Rectal smooth muscle tissue (tissue), 1 donor: ENCODE data around the gene INSYN1.

ENCODE experiments used
- H3K27ac ChIP-seq: one replicate; pipeline ENCODE4 v1.7.0; 2013; ENCODE audit warnings: low read depth, low read length, inconsistent platforms
- H3K27me3 ChIP-seq: one replicate; pipeline ENCODE4 v1.7.0; 2013; ENCODE audit warnings: low read length; ENCODE audit not compliant: control insufficient read depth, insufficient read depth
- H3K36me3 ChIP-seq: one replicate; pipeline ENCODE4 v1.7.0; 2013; ENCODE audit warnings: low read length; ENCODE audit not compliant: control insufficient read depth, insufficient read depth
- H3K4me1 ChIP-seq: one replicate; pipeline ENCODE4 v1.7.0; 2013; ENCODE audit warnings: low read length; ENCODE audit not compliant: control insufficient read depth, insufficient read depth
- H3K4me3 ChIP-seq: one replicate; pipeline ENCODE4 v1.7.0; 2013; ENCODE audit warnings: low read length
- H3K9ac ChIP-seq: one replicate; pipeline ENCODE4 v1.7.0; 2013; ENCODE audit warnings: low read length

INSYN1 gene

GRCh38 chr15:73766598-73766997, 13.4 kb upstream of the INSYN1 start:
- no peaks in the 10 kb centered on the region for H3K4me1 ChIP-seq

GRCh38 chr15:73765778-73766177, 12.6 kb upstream of the INSYN1 start:
- H3K9ac ChIP-seq: no peak overlapping the region
- H3K27ac ChIP-seq: no peak overlapping the region
- H3K27me3 ChIP-seq: no peaks in the 10 kb centered on the region
- H3K4me1 ChIP-seq: no peaks in the 10 kb centered on the region
- H3K36me3 ChIP-seq: no peaks in the 10 kb centered on the region
- H3K4me3 ChIP-seq: no peak overlapping the region

More at GRCh38 chr15:73766598-73766997, 13.4 kb upstream of the INSYN1 start:
- H3K4me3 ChIP-seq: no peak overlapping the region
- no peak overlapping the region for H3K27ac ChIP-seq
- no peaks in the 10 kb centered on the region for H3K27me3 ChIP-seq
- H3K36me3 ChIP-seq: no peaks in the 10 kb centered on the region
- no peak overlapping the region for H3K9ac ChIP-seq

DNA sequence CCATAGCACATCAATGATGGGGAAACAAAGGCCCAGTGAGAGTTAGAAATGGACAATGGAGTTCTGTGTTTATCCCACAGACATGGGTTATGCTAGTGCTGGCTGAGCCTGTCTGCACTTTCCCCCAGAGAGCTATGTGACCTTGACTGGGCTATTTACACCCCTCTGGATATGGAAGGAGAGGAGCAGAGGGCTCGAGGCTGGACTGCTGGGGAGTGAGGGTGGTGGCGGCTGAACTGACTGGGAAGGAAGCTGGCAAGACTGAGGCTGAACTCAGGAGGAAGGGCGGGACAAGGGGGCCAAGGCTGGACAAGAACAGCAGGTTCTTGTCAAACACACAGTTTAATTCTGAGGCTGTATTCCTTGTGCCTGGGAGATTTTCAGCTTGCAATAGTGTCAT, 10.8 kb upstream of the INSYN1 start:
- Histone ChIP-seq H3K27ac (no peak overlapping the region), H3K4me3 (no peak overlapping the region), H3K27me3 (no peaks in the 10 kb centered on the region), H3K36me3 (no peaks in the 10 kb centered on the region), H3K4me1 (no peaks in the 10 kb centered on the region), H3K9ac (no peak overlapping the region)

GRCh38 chr15:73760330-73761329, 7.5 kb upstream of the INSYN1 start:
- Histone ChIP-seq H3K27ac (no peak overlapping the region), H3K4me1 (no peaks in the 10 kb centered on the region), H3K36me3 (no peaks in the 10 kb centered on the region), H3K27me3 (no peaks in the 10 kb centered on the region), H3K4me3 (no peak overlapping the region), H3K9ac (no peak overlapping the region)

DNA sequence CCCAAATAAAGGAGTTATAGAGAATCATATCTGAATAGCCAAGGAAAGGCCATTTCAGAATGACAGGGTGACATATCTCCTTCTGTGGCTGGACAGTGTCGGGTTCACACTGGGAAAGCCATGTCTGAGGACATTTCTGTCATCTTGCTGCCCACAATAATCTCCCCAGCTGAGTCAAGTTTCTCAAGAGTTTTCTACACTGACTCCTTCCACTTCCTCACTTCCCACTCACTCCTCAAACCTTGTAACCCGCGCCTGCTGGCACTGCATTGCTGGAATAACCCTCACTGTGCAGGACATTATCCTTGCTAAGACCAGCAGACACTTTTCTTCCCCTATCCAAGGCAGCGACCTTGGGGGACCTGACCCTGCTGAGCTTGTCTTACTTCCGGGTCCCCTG, 5.3 kb upstream of the INSYN1 start:
- H3K36me3 ChIP-seq: no peaks in the 10 kb centered on the region
- no peak overlapping the region for H3K27ac ChIP-seq
- no peaks in the 10 kb centered on the region for H3K27me3 ChIP-seq
- no peak overlapping the region for H3K9ac ChIP-seq
- H3K4me1 ChIP-seq: no peaks in the 10 kb centered on the region
- no peak overlapping the region for H3K4me3 ChIP-seq

DNA sequence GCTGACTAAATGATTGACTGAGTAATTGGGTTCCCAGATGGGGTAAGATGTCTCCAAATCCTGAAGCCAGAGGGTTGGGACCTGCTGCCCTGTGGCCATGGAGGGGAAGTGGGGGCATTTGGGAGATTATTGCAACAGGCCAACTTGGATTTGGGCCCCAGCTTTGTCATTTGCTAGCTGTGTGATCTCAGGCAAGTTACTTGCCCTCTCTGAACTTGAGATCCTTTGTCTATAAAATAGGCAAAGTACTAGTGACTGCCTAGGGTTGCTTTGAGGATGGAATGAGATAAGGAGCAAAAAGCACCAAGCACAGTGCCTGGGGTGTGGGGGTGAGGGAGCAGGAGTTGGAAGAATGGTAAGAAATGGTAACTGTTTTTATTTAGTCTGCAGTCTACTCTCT, 4.4 kb upstream of the INSYN1 start:
- Histone ChIP-seq H3K27ac (no peak overlapping the region), H3K4me3 (no peak overlapping the region), H3K9ac (no peak overlapping the region), H3K27me3 (no peaks in the 10 kb centered on the region), H3K36me3 (no peaks in the 10 kb centered on the region), H3K4me1 (no peaks in the 10 kb centered on the region)

- H3K4me1 ChIP-seq: no peaks in the 10 kb centered on the region
- H3K4me3 ChIP-seq: no peak overlapping the region
- H3K36me3 ChIP-seq: no peaks in the 10 kb centered on the region
- no peak overlapping the region for H3K27ac ChIP-seq
- no peak overlapping the region for H3K9ac ChIP-seq
- no peaks in the 10 kb centered on the region for H3K27me3 ChIP-seq
These were observed 3.9 kb upstream of the INSYN1 start for GRCh38 chr15:73756947-73757513.

GRCh38 chr15:73756390-73756789, 3.2 kb upstream of the INSYN1 start:
- Histone ChIP-seq H3K27ac (no peak overlapping the region), H3K27me3 (no peaks in the 10 kb centered on the region), H3K36me3 (no peaks in the 10 kb centered on the region), H3K9ac (no peak overlapping the region), H3K4me3 (no peak overlapping the region), H3K4me1 (peaks cover 2% of the 10 kb centered on the region)

DNA sequence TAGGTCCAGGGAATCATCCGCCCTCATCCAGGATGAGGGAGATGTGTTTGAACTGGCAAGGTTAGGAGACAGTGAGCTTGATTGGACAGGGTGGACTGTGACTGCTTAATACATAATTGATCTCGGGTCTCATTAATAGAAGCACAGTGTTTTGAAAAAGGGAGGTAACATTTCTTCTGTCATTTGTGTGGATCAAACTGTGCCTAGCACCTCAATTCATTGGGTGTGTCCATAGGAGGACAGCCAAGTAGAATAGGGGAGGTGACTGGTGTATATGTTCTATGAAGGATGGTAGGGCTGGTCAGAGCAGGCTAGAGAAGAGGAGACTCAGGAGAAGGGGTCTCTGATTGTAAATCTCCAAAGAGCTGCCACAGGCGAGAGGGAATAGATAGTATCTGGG, 2.8 kb upstream of the INSYN1 start:
- H3K4me3 ChIP-seq: no peak overlapping the region
- no peak overlapping the region for H3K27ac ChIP-seq
- no peak overlapping the region for H3K9ac ChIP-seq
- peaks cover 3% of the 10 kb centered on the region for H3K4me1 ChIP-seq
- no peaks in the 10 kb centered on the region for H3K36me3 ChIP-seq
- no peaks in the 10 kb centered on the region for H3K27me3 ChIP-seq

DNA sequence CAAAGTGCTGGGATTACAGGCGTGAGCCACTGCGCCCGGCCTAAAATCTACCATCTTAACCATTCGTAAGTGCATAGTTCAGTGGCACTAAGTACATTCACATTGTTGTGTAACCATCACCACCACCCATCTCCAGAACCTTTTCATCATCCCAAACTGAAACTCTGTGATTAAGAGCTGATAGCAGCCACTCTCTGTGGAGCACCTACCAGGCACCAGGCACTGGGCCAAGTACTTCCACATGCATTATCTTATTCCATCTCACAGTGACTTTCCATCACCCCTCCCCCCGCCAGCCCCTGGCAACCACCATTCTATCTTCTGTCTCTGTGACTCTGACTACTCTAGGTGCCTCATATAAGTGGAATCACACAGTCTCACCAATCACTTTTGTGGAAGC, 2.3 kb upstream of the INSYN1 start:
- Histone ChIP-seq H3K27ac (no peak overlapping the region), H3K27me3 (no peaks in the 10 kb centered on the region), H3K36me3 (no peaks in the 10 kb centered on the region), H3K4me1 (peaks cover 3% of the 10 kb centered on the region), H3K9ac (no peak overlapping the region), H3K4me3 (no peak overlapping the region)

DNA sequence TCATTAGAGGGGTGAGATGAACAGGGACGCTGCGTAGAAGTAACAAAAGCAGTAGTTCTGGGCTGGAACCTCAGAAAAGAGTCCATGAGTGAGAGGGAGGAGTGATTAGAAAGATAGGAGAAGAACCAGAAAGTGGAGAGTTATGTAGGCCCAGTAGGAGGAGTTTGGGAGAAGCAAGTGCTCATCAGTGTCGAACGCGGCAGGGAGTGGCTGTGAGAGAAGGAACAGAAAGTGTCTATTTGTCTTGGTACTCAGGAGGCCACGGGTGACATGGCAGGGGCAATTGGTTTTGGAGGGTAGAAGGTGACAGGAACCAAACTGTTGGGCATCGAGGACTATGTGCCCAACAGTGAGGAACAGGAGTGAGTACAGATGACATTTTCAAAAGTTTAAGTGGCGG, 1.3 kb upstream of the INSYN1 start:
- H3K4me1 ChIP-seq: peaks cover 3% of the 10 kb centered on the region
- H3K36me3 ChIP-seq: no peaks in the 10 kb centered on the region
- H3K9ac ChIP-seq: no peak overlapping the region
- H3K27me3 ChIP-seq: no peaks in the 10 kb centered on the region
- no peak overlapping the region for H3K27ac ChIP-seq
- H3K4me3 ChIP-seq: no peak overlapping the region

GRCh38 chr15:73752806-73753193, 351 bp downstream of the INSYN1 start:
- Histone ChIP-seq H3K4me1 (peaks cover 3% of the 10 kb centered on the region), H3K27me3 (peaks cover 2% of the 10 kb centered on the region), H3K27ac (no peak overlapping the region), H3K4me3 (peak overlapping the region; percentile 53), H3K9ac (no peak overlapping the region), H3K36me3 (no peaks in the 10 kb centered on the region)
